ENCODE data around the gene SFTPA1.
"Not testable (repeated sequence)": the region's sequence is repeated elsewhere in the genome, so short reads cannot be mapped to it uniquely, and the experiment has no call there.

SFTPA1 gene

DNA sequence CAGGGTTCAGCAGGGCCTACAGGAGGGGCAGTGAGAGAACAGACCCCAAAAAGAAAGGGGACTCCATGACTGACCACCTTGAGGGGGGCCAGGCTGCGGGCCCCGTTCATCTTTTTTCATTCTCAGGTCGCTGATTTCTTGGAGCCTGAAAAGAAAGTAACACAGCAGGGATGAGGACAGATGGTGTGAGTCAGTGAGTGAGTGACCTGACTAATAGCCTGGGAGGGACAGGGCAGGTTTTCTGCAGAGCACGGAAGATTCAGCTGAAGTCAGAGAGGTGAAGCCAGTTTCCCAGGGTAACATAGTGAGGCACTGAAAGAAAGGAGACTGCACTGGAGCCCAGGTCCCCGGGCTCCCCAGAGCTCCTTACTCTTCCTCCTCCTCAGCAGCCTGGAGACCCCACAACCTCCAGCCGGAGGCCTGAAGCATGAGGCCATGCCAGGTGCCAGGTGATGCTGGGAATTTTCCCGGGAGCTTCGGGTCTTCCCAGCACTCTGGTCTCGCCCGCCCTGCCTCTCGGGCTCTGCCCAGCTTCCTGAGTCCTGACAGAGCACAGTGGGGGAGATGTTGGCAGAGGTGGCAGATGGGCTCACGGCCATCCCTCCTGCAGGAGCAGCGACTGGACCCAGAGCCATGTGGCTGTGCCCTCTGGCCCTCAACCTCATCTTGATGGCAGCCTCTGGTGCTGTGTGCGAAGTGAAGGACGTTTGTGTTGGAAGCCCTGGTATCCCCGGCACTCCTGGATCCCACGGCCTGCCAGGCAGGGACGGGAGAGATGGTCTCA is 646 bp downstream of the SFTPA1 start:
- not testable (repeated sequence) for DNase-seq

DNA sequence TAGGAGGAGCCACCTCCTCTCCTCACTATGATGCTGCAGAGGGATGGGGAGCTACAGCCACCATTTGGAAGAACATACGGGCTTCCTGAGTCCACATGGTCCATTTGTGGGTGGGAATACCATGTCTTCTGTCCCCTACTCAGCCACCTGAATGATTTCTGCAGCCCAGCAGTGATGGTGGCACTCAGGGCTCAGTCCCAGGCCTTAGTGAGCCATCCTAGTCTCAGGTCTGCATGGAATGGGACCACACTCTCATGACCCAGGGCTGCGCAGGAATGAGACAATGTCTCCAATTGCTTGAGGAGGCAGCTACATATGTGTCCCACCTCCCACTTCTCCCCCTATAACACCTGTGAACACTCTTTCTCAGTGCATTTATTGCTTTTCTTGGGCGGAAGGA is 4.8 kb downstream of the SFTPA1 start:
- DNase-seq = no peak

DNA sequence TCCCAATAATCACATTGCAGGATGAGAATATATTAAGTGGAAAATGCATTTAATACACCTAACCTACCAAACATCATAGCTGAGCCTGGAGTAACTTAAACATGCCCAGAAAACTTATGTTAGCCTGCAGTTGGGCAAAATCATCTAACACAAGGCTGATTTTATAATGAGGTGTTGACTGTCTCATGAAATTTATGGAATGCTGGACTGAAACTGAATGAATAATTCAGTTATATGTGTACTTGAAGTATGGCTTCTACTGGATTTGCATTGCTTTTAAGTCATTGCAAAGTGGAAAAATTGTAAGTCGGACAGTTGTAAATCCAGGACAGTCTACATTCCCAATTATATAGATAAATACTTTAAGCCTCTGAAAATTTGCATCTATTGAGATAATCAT is 5.4 kb downstream of the SFTPA1 start:
- no peak for DNase-seq

DNA sequence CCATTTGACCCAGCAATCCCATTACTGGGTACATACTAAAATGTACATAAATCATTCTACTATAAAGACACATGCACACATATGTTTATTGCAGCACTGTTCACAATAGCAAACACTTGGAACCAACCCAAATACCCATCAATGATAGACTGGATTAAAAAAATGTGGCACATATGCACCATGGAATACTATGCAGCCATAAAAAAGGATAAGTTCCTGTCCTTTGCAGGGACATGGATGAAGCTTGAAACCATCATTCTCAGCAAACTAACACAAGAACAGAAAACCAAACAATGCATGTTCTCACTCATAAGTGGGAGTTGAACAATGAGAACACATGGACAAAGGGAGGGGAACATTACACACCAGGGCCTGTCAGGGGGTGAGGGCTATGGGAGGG is 12.9 kb downstream of the SFTPA1 start:
- not testable (repeated sequence) for DNase-seq

DNA sequence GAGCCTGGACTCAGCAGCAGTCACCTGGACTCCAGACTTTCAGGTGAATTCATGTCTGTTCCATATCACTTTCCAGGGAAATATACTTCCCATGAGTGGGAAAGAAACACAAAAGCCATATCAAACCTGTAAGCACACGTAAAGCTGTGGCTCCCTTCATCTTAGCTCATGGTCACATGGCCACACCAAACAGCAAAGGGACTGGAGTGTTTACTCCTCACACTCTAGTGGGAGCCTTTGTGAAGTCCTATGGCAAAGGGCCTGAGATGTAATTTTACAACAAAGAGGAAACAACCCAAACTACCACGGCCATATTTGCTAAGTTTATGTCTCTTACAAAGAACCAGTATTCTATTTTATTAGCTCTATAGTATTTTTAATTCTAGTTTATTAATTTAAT is 16.3 kb downstream of the SFTPA1 start:
- no peak for DNase-seq

DNA sequence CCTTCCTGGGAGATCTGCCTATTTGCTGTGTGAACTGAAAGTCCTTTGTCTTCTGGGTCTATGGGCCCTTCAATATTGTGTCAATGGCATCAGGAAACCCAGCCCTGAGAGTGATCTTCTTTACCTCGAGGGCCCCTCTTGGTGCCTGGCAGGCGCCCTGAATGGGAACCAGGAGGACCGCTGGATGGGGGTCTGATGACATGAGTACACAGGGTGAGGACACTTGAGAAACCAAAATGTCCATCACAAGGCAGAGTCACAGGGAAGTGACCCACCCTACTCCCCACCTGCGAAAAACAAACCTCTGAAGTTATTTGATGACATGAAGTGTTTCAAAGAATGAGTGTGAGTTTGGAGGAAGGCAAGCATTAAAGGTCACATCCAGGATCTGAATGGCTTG is 17.3 kb downstream of the SFTPA1 start:
- DNase-seq = no peak

DNA sequence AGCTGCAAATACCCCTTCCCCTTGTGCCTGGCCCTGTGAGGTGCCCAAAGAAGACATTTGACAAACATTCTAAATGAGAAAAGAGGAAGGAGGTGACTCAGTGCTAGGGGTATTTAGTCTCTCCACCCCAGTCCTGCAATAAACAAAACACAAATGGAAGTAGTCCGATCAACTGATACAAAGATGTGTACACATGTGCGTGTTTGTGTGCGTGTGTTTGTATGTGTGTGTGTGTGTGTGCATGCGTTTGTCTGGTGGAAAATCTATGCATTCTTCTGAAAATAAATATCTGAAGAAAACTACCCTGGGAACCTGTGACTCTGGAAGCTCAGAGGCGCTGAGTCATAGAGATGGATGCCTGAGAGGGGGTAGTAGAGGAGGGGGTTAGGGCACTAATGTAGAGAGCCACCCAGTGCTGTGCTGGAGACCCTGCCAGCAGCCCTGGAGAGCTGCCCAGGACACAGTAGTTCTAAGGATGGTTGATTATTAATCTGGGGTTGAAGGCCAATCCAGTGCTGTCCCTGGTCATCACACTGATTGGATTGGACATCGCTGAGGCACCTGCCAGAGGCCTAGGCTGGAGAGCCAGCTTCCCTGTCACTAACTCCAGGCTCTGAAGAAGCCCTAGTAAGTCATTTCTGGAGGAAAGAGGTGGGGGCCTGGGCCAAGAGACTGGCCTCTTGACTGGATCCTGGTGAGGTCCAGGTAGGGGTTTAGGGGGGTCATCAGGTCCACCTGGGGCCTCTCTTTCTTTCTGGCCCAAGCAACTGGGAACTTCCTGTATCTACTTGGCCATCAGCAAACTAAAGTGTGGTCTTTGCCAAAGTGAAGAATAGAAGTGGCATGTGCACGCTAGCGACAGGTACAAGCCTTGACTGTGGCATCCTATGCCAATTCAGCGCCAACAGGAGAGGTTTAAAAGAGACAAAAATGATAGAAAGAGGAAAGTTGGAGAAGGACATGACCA is 18.5 kb downstream of the SFTPA1 start:
- DNase-seq = no peak

DNA sequence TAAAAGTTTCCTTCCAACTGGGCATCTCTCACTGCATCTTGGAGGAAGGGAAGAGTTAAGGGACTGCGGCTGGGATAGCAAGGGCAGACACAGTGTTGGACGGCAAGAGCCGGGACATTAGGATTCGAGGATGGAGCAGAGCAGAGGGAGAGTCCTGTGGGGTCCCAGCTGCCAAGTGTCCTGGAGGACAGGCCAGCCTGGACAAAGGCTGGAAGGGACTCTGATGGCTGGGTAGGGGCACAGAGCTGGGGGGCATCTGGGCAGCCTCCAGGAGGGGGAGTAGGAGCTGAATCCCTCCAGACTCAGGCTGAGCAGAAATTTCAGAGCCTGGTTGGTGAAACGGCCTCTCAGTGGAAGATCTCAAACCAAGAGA is 19.2 kb downstream of the SFTPA1 start:
- no peak for DNase-seq

DNA sequence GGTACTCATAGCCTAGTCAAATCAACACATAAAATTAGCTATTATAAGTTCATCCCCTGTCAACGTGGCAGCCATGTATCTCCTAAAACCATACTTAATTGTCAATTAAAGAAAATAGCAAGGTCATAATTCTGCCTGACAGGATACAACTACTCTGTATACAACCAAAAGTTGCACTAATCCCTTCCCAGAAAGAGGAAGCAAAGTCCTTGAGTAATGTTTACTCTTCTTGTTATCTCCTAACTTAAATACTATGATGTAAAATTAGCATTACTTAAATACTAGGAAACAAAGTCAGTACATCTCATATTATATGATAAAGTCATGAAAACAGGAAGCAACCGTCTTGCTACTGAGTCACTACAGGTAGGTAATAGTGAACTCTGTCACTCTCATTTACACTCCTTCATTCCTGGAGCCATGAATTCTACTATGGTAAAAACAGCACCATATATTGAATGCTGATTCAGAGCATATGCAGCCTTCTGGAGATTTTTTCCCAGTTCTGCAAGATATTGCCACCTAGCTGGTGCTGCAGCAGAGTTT is 26.0 kb downstream of the SFTPA1 start:
- DNase-seq = not testable (repeated sequence)

DNA sequence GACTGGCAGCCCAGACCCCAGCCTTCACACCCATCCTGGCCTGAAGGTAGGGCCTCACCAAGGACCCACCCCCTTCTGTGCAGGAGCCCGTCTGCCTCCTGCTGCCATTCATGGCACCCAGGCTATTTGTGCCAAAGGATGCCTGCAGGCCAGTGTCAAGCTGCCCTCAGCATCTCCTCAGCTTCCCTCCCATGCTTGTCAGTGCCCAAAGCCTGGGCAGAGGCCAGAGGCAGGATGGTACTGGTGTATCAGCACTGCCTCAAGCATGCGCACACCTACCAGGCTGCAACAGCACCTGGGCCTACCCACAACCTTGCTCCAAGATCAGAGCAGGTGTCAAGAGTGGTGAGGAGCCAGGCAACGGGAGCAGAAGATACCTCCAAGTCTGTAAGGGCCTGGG is 27.6 kb downstream of the SFTPA1 start:
- no peak for DNase-seq

DNA sequence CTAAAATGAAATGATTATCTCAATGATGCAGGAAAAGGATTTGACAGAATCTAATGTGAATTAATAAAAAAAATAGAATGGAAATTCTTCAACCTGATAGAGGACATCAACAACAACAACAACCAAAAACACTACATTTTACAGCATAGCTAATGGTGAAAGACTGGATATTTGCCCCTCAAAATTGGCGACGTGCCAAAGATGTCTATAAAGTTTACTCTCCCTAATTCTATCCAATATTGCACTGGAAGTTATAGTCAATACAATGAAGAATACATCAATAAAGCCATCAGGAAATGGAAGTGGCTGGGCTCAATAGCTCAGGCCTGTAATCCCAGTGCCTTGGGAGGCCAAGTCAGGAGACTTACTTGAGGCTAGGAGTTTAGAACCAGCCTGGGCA is 42.0 kb downstream of the SFTPA1 start:
- DNase-seq = not testable (repeated sequence)

DNA sequence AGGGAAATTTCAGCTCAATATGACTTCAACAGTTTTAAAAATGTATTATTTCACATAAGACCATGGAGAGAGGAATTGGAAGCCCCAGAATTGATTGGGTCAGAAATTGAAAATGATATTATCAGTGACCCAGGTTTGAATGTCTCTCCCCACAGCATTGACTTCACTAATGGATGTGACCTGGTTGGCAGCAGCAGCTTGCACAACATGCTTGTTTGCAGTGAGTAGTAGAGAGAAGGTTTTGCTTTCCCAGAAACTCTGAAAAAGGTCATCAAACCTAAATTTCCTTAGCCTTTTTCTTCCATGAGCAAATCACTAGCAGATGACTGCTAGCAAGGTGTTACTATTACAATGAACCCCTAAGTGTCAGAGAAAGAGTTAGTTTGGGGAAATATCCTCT is 52.5 kb downstream of the SFTPA1 start:
- not testable (repeated sequence) for DNase-seq

DNA sequence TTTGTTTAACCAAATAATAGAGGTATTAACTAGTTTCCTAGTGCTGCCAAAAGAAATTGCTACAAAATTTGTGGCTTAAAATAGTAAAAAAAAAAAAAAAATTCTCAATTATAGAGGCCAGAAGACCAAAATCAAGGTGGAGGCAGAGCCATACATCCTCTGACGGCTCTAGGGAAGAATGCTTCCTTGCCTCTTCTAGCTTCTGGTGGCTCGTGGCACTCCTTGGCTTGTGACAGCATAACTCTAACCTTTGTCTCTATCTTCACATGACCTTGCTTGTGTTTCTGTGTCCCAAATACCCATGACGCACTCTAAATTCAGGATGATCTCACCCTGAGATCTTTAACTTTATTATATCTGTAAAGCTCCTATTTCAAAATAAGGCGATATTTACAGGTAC is 53.9 kb downstream of the SFTPA1 start:
- DNase-seq = not testable (repeated sequence)

All from CD4-positive, alpha-beta T cell treated with Interleukin-1 beta for 1 hour (primary cell).